ENCODE results near the gene C19orf25.

GRCh38 chr19:1503089-1503924 is 24.3 kb upstream of the C19orf25 start:
- TF ChIP-seq CTCF (IDR thresholded peaks at IDR 0.05) (peak; percentile 46 to 78 (median 67)), POLR2A (IDR thresholded peaks at IDR 0.05) (no peak)

Data from Peyer's patch (tissue), 4 donors.